ENCODE results near the gene HS3ST2. TPM values are rescaled to one million over a fixed set of nuclear protein-coding genes. Genes with fewer than 3 reads are reported as not detected.

The HS3ST2 gene
- total RNA-seq, 1 donor from 2014 or later: not detected

DNA sequence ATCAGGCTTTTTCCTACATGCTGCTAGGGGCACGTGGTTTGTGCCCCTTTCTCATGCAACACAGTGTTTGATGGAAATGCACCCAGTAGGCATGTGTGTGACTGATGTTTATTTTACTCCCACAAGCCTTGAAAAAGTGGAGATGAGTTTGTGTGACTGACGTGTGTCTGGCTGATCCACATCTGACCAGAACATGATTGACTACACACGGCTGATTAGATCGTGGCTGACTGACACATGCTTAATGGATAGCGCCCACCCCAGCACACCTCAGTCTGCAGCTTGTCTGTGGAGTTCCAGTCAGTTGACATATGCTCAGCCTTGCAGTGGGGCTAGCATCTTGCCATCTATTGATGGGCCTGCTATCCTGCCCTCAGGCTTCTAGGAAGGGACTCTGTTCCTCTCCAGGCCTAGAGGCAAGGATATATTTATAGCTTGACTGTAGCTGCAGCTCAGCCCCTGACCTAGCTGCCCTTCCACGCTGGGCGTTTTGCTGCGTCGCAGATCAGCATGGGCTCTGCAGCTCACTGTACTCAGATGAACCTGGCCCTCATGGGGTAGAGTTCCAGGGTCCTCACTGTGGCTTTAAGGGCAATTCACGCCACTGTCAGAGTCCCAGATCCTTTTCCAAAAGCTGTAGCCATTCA is 112.3 kb downstream of the HS3ST2 start:
- no peak for DNase-seq (ENCODE audit: low read depth)
- TF ChIP-seq, protein P1, sequence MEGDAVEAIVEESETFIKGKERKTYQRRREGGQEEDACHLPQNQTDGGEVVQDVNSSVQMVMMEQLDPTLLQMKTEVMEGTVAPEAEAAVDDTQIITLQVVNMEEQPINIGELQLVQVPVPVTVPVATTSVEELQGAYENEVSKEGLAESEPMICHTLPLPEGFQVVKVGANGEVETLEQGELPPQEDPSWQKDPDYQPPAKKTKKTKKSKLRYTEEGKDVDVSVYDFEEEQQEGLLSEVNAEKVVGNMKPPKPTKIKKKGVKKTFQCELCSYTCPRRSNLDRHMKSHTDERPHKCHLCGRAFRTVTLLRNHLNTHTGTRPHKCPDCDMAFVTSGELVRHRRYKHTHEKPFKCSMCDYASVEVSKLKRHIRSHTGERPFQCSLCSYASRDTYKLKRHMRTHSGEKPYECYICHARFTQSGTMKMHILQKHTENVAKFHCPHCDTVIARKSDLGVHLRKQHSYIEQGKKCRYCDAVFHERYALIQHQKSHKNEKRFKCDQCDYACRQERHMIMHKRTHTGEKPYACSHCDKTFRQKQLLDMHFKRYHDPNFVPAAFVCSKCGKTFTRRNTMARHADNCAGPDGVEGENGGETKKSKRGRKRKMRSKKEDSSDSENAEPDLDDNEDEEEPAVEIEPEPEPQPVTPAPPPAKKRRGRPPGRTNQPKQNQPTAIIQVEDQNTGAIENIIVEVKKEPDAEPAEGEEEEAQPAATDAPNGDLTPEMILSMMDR (conservative IDR thresholded peaks at IDR 0.05; ENCODE audit: low read depth, low read length): no peak
- H3K4me3 ChIP-seq (ENCODE audit: low read depth, low read length): no peak overlapping the region

- TF ChIP-seq, protein P1 (conservative IDR thresholded peaks at IDR 0.05; ENCODE audit: low read depth, low read length): no peak
- no peak overlapping the region for H3K4me3 ChIP-seq (ENCODE audit: low read depth, low read length)
Observed at GRCh38 chr16:22927306-22927705, 113.3 kb downstream of the HS3ST2 start.

DNA sequence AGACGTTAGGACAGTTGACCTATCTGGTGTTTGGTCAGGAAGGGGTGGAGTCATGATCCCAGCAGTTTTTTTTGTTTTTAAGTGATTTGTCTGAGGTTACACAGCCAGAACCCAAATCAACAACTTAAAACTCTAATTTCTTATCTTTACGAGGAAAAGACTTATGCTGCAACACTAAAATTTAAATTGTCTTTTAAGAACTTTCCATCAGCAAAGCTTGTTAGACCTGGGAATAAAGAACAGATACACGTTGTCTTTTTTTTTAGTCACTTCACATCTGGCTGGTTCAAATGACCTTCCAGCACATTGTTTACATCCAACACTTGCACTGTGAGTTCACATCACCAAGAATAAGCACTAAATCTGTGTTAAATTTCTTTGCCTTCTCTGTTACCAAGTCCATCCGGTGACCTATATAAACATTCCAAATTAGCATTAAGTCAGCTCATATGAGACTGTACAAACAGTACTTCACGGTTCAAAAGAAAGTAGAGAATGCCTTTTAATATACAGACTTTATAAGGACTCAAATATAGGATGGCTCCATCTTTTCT is 115.0 kb downstream of the HS3ST2 start:
- no peak for DNase-seq (ENCODE audit: low read depth)
- TF ChIP-seq, protein P1 (conservative IDR thresholded peaks at IDR 0.05; ENCODE audit: low read depth, low read length): no peak
- H3K4me3 ChIP-seq (ENCODE audit: low read depth, low read length): no peak overlapping the region

More at GRCh38 chr16:22927306-22927705, 113.3 kb downstream of the HS3ST2 start:
- no peak for DNase-seq (ENCODE audit: low read depth)

DNA sequence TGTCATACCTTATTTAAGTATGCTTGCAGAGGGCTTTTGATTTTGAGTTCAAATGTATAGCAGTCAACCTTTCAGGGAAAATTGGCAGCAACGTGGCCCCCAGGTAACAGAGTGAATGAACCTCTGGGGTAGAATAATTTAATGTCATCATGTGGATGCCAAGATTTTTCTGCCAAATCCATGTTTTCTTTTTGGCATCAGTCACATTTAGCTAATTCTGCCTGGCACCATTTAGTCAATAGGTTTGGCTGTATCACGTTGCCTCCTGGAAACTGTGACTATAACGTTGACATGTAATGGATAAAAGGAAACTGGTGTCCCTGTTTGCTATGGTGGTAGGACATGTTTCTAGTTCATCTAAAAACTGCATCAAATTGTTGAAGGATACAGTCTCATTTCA is 115.5 kb downstream of the HS3ST2 start:
- TF ChIP-seq, protein P1 (conservative IDR thresholded peaks at IDR 0.05; ENCODE audit: low read depth, low read length): no peak
- no peak overlapping the region for H3K4me3 ChIP-seq (ENCODE audit: low read depth, low read length)
- no peak for DNase-seq (ENCODE audit: low read depth)

- TF ChIP-seq, protein P1 (conservative IDR thresholded peaks at IDR 0.05; ENCODE audit: low read depth, low read length): no peak
- H3K4me3 ChIP-seq (ENCODE audit: low read depth, low read length): no peak overlapping the region
Observed at GRCh38 chr16:22932032-22932771, 118.2 kb downstream of the HS3ST2 start.

GRCh38 chr16:22933173-22933572 is 119.2 kb downstream of the HS3ST2 start:
- TF ChIP-seq, protein P1 (conservative IDR thresholded peaks at IDR 0.05; ENCODE audit: low read depth, low read length): no peak
- no peak overlapping the region for H3K4me3 ChIP-seq (ENCODE audit: low read depth, low read length)
- DNase-seq (ENCODE audit: low read depth): no peak

More at GRCh38 chr16:22932032-22932771, 118.2 kb downstream of the HS3ST2 start:
- DNase-seq (ENCODE audit: low read depth): no peak

All from epithelial cell of proximal tubule (primary cell).